HUES48 (cell line): ENCODE results near the gene FCGBP.

Source experiments
- H3K27ac ChIP-seq: one replicate; pipeline ENCODE4 v1.7.0; 2013; ENCODE audit warnings: low read depth, low read length, inconsistent platforms
- H3K27me3 ChIP-seq: 2 replicates; pipeline ENCODE4 v1.6.1; 2013; ENCODE audit warnings: mild to moderate bottlenecking, low read length; ENCODE audit not compliant: control insufficient read depth, insufficient read depth
- H3K36me3 ChIP-seq: 2 replicates; pipeline ENCODE4 v1.6.1; 2013; ENCODE audit warnings: low read length; ENCODE audit not compliant: control insufficient read depth, insufficient read depth
- H3K4me1 ChIP-seq: 2 replicates; pipeline ENCODE4 v1.6.1; 2013; ENCODE audit warnings: mild to moderate bottlenecking, low read length; ENCODE audit not compliant: control insufficient read depth, insufficient read depth
- H3K4me3 ChIP-seq: 2 replicates; pipeline ENCODE4 v1.5.1; 2013; ENCODE audit warnings: mild to moderate bottlenecking, low read depth, low read length
- H3K9ac ChIP-seq: 2 replicates; pipeline ENCODE4 v1.6.1; 2013; ENCODE audit warnings: mild to moderate bottlenecking, low read depth, low read length, moderate library complexity
- H3K9me3 ChIP-seq: 2 replicates; pipeline ENCODE4 v1.6.1; 2013; ENCODE audit warnings: low read length; ENCODE audit not compliant: control insufficient read depth, insufficient read depth

Gene FCGBP

DNA sequence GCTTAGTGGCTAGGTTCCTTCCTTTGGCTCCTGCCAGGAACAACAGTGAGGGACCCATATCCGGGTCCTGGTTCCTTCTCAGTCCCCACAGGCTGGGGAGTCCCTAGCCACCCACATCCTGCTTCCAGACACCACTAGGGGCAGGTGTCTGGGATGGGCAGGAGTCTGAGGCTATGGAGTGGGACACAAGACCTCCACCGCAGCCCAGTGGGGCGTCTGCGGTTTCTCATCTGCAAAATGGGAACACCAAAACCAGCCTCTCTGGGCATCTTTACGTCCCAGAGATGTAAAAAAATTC is 879 bp upstream of the FCGBP start:
- no peaks in the 10 kb centered on the region for H3K36me3 ChIP-seq
- H3K9me3 ChIP-seq: no peaks in the 10 kb centered on the region
- H3K4me3 ChIP-seq: no peak overlapping the region
- H3K4me1 ChIP-seq: no peaks in the 10 kb centered on the region
- H3K27me3 ChIP-seq: no peaks in the 10 kb centered on the region
- H3K27ac ChIP-seq: no peak overlapping the region
- no peak overlapping the region for H3K9ac ChIP-seq

DNA sequence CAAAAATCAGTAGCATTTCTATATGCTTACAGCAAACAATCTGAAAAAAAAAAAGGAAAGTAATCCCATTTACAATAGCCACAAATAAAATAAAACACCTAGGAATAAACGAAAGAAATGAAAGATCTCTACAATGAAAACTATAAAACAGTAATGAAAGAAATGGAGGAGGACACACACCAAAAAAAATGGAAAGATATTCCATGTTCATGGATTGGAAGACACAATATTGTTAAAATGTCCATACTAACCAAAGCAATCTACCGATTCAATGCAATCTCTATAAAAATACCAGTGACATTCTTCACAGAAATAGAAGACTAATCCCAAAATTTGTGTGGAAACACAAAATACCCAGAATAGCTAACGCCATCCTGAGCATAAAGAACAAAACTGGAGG is 4.7 kb downstream of the FCGBP start:
- H3K9me3 ChIP-seq: no peaks in the 10 kb centered on the region
- no peak overlapping the region for H3K4me3 ChIP-seq
- no peak overlapping the region for H3K27ac ChIP-seq
- H3K4me1 ChIP-seq: no peaks in the 10 kb centered on the region
- H3K9ac ChIP-seq: no peak overlapping the region
- H3K36me3 ChIP-seq: no peaks in the 10 kb centered on the region
- H3K27me3 ChIP-seq: no peaks in the 10 kb centered on the region

DNA sequence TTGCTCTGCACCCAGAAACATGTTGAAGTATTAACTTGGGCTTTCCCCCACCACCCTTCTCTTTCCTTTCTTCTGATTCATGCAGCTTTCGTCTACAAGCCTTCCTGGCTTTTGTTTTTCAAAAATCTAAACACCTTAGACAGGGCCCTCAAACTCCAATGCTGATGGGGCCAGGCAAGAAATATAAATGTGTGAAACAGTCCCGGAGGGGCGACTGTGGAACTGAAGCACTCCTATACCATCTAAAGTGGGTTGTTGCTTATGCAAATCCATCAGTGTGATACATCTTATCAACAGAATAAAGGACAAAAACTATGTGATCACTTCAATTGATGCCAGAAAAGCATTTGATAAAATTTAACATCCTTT is 6.1 kb downstream of the FCGBP start:
- no peaks in the 10 kb centered on the region for H3K9me3 ChIP-seq
- no peak overlapping the region for H3K4me3 ChIP-seq
- no peaks in the 10 kb centered on the region for H3K36me3 ChIP-seq
- no peaks in the 10 kb centered on the region for H3K4me1 ChIP-seq
- no peak overlapping the region for H3K9ac ChIP-seq
- no peak overlapping the region for H3K27ac ChIP-seq
- H3K27me3 ChIP-seq: no peaks in the 10 kb centered on the region

DNA sequence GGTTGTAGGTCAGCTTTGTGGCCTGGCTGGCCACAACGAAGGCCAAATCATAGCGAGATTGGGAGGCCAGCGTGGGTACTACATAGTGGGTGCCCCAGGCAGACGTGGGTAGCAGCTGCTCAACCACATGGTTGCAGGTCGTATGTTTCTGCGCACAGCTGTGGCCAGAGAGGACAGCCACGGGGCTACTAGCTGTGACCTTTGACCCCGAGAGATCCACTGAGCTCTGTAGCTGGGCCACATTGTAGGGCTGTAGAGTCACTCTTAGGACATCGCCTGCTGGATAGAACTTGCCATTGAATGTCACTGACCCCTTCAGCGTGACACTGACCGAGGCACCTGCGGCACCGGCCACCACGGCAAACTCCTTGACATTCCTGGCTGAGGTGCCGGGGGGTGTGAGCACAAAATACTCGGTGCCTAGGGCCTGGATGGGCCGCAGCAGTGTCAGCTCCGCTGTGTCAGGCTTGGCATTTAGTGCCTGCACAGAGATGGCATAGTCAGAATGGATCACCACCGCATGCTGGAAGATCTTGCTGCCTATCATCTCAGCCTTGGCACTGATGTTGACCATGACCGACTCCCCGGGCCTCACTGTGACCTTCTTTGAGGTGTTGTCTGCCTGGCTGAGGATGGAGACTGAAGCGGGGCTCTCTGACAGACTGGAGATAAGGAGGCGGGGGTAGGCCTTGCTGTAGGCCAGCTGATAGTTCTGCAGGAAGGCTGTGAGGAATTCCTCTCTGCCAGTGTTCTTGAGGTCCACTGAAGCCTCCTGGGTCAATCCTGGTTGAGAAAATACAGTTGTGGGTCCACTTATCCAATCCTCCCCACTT is 6.7 kb downstream of the FCGBP start:
- no peak overlapping the region for H3K9ac ChIP-seq
- no peaks in the 10 kb centered on the region for H3K4me1 ChIP-seq
- H3K9me3 ChIP-seq: no peaks in the 10 kb centered on the region
- H3K36me3 ChIP-seq: no peaks in the 10 kb centered on the region
- no peak overlapping the region for H3K4me3 ChIP-seq
- H3K27ac ChIP-seq: no peak overlapping the region
- no peaks in the 10 kb centered on the region for H3K27me3 ChIP-seq

DNA sequence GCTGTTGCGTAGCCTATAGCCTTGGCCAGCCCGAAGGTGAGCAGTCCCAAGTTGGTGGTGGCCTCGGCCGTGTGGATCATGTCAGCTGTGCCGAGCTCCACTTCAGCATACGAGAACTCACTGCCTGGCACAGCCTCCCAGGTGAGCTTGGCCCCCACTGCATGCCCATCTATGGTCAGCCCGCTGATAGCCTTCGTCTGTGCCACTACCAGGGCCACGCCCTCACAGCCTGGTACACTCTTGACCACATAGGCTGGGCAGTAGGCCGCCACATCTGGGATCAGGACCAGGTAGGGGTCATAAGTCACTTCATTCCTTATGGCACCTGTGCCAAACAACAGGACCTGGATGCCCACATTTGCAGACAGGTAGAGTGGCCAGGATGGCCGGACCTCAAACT is 7.4 kb downstream of the FCGBP start:
- no peaks in the 10 kb centered on the region for H3K4me1 ChIP-seq
- no peaks in the 10 kb centered on the region for H3K9me3 ChIP-seq
- no peak overlapping the region for H3K27ac ChIP-seq
- no peaks in the 10 kb centered on the region for H3K36me3 ChIP-seq
- no peak overlapping the region for H3K9ac ChIP-seq
- H3K4me3 ChIP-seq: no peak overlapping the region
- no peaks in the 10 kb centered on the region for H3K27me3 ChIP-seq

DNA sequence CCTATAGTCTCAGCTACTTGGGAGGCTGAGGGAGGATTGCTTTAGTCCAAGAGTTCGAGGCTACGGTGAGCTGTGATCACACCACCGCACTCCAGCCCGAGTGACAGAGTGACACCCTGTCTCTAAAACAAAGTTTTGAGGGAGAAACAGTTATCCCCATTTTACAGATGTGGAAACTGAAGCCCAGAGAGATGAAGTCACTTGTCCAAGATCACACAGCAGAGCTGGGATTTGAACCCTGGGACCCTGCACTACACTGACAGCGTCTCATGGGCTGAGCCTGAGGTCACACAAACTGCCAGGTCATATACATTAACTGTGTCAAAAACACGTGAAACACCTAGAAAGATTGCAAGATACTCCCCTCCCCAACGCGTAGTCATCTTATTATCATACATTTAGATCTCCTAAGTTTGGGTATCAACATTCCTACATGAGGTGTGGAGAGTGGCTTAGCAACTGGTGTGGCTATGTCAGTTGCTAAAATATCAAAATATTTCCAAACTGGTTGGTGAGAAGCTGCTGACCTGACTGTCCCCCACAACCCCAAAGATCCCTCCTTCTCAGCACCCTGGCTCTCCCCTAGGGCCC is 8.2 kb downstream of the FCGBP start:
- Histone ChIP-seq H3K4me3 (no peak overlapping the region), H3K27ac (no peak overlapping the region), H3K36me3 (no peaks in the 10 kb centered on the region), H3K27me3 (no peaks in the 10 kb centered on the region), H3K4me1 (no peaks in the 10 kb centered on the region), H3K9ac (no peak overlapping the region), H3K9me3 (no peaks in the 10 kb centered on the region)

DNA sequence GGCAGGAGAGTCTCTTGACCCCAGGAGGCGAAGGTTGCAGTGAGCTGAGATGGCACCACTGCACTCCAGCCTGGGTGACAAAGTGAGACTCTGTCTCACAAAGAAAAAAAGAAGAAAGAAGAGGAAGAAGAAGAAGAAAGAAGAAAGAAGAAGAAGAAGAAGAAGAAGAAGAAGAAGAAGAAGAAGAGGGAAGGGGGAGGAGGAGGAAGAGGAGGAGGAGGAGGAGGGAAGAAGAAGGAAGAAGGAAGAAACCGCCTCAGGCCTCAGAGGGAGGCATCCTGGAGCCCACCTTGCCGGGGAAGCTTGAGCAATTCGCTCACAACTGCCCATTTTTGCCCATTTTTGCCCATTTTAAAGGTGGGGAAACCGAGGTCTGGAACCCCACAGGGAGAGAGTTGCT is 9.5 kb downstream of the FCGBP start:
- Histone ChIP-seq H3K27ac (no peak overlapping the region), H3K9me3 (no peaks in the 10 kb centered on the region), H3K4me1 (no peaks in the 10 kb centered on the region), H3K27me3 (no peaks in the 10 kb centered on the region), H3K4me3 (no peak overlapping the region), H3K9ac (no peak overlapping the region), H3K36me3 (no peaks in the 10 kb centered on the region)

DNA sequence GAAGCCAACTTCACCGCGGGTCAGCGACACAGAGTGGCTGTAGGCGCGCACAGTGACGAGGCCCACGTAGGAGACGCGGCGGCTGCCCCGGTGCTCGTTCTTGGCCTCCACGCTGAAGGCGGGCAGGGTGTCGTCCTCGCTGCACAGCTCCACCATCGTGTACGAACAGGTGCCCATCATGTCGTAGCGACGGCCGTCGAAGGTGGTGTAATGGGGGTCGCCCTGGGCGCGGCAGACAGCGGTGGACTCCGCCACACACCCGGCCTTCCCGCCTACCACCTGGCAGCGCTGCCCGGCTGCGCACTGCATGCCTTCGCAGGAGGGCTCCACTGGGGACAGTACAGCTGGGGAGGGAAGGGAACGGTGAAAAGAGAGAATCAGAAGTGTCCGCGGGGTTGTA is 10.0 kb downstream of the FCGBP start:
- no peaks in the 10 kb centered on the region for H3K9me3 ChIP-seq
- no peaks in the 10 kb centered on the region for H3K4me1 ChIP-seq
- no peaks in the 10 kb centered on the region for H3K36me3 ChIP-seq
- H3K9ac ChIP-seq: no peak overlapping the region
- no peaks in the 10 kb centered on the region for H3K27me3 ChIP-seq
- no peak overlapping the region for H3K4me3 ChIP-seq
- no peak overlapping the region for H3K27ac ChIP-seq

DNA sequence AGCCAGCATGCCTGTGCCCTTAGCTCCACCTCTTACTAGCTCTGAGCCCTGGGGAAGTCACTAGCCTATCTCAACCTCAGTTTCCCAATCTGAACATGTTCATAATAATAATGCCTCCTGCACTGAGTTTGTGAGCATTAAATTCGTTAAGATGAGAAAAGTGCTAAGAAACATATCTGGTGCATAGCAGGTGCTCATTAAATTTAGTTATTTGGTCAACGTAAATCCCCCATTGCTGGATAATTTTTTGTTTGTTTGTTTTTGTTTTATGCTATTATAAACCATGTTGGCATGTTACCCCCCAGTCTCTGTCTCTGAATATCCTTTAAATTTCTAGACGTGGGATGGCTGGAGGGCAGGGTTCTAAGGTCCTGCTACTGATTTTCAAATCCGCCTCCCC is 10.6 kb downstream of the FCGBP start:
- no peaks in the 10 kb centered on the region for H3K36me3 ChIP-seq
- no peaks in the 10 kb centered on the region for H3K4me1 ChIP-seq
- H3K9ac ChIP-seq: no peak overlapping the region
- H3K27ac ChIP-seq: no peak overlapping the region
- H3K9me3 ChIP-seq: no peaks in the 10 kb centered on the region
- no peak overlapping the region for H3K4me3 ChIP-seq
- H3K27me3 ChIP-seq: no peaks in the 10 kb centered on the region

DNA sequence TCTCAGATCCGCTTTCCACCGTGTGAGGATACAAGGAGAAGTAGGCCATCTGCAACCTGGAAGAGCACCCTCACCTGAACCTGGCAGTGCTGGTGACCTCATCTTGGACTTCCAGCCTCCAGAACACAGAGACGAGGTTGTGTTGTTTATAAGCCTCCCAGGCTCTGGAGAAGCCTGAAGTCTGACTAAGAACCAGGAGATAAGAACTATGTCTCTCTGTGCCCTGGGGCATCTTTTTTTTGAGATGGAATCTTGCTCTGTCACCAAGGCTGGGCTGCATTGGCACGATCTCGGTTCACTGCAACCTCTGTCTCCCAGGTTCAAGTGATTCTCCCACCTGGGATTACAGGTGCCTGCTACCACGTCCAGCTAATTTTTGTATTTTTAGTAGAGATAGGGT is 14.5 kb downstream of the FCGBP start:
- no peak overlapping the region for H3K4me3 ChIP-seq
- H3K9ac ChIP-seq: no peak overlapping the region
- H3K4me1 ChIP-seq: no peaks in the 10 kb centered on the region
- H3K9me3 ChIP-seq: no peaks in the 10 kb centered on the region
- H3K27ac ChIP-seq: no peak overlapping the region
- H3K36me3 ChIP-seq: no peaks in the 10 kb centered on the region
- no peaks in the 10 kb centered on the region for H3K27me3 ChIP-seq

DNA sequence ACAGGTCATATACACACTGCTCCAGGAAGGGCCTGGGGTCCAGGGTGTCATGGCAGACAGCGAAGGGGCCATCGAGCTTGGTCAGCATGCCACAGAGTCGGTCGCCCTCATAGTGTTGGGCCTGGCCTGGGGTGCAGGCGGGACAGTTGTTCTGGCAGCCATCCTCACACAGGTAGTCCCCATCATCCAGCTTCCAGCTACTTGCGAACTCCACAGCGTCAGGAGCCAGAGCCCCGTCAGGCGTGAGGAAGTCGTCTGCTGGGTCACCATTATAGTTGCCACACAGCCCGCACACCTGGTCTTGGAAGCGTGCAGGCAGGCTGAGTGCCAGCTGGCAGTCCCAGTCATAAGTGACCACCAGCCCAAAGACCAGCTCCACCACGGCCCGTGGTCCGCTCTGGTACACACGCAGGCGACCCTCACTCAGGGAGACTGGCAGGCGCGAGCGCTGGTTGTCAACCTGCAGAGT is 16.2 kb downstream of the FCGBP start:
- no peak overlapping the region for H3K27ac ChIP-seq
- H3K9me3 ChIP-seq: no peaks in the 10 kb centered on the region
- H3K4me3 ChIP-seq: no peak overlapping the region
- H3K9ac ChIP-seq: no peak overlapping the region
- H3K27me3 ChIP-seq: no peaks in the 10 kb centered on the region
- H3K36me3 ChIP-seq: no peaks in the 10 kb centered on the region
- no peaks in the 10 kb centered on the region for H3K4me1 ChIP-seq
